Neural crest cell (in vitro differentiated cells): ENCODE measurements around the gene IFI6. TPM values are rescaled to one million over a fixed set of nuclear protein-coding genes. Genes with fewer than 3 reads are reported as not detected.
"Not testable (repeated sequence)": the region's sequence is repeated elsewhere in the genome, so short reads cannot be mapped to it uniquely, and the experiment has no call there.

Source experiments
- DNase-seq: peaks from one replicate; pipeline ENCODE4 v3.0.0; 2021; ENCODE audit warnings: low read depth, mixed read lengths, low spot score
- H3K27ac Mint-ChIP-seq: one replicate; pipeline ENCODE4 v1.8.0; 2021; ENCODE audit warnings: mild to moderate bottlenecking, mixed read lengths; ENCODE audit not compliant: unreplicated experiment
- H3K27me3 Mint-ChIP-seq: 2 replicates; pipeline ENCODE4 v1.8.0; 2021; ENCODE audit warnings: low read depth, mild to moderate bottlenecking, mixed read lengths
- H3K36me3 Mint-ChIP-seq: 2 replicates; pipeline ENCODE4 v1.8.0; 2021; ENCODE audit warnings: low read depth, mild to moderate bottlenecking, mixed read lengths
- H3K4me1 Mint-ChIP-seq: 2 replicates; pipeline ENCODE4 v1.8.0; 2021; ENCODE audit warnings: mixed read lengths
- H3K4me3 Mint-ChIP-seq: one replicate; pipeline ENCODE4 v1.8.0; 2021; ENCODE audit warnings: mild to moderate bottlenecking, mixed read lengths
- H3K9me3 Mint-ChIP-seq: 2 replicates; pipeline ENCODE4 v1.8.0; 2021; ENCODE audit warnings: mixed read lengths
- total RNA-seq: library from RNA; stranded (reverse); gene quantifications from 2 replicates; pipeline ENCODE4 v1.2.1, GENCODE V29; 2021
- TF ChIP-seq, protein P1 (sequence below): fragments of 200-600 bp; sonication (generic); conservative IDR thresholded peaks from 2 replicates; pipeline ENCODE4 v1.5.0; 2021; ENCODE audit warnings: antibody characterized with exemption, mild to moderate bottlenecking

The IFI6 gene
- total RNA-seq, 1 donor from 2014 or later = 15.2 TPM

DNA sequence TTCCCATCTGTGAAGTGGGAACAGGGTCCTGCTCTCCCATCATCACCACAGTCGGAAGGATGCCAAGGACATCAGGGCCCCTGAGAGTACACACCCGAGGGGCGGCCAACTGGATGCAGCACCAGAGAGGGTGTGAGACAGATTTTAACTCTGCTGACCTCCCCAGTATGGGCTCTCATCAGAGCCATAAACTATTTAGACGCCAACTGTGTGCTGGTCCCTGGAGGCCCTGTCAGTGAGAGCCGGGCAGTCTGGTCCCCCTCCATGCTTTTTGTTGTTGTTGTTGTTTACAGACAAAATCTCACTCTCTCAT is 38.7 kb downstream of the IFI6 start:
- no peaks in the 10 kb centered on the region for H3K36me3 Mint-ChIP-seq
- peaks cover 54% of the 10 kb centered on the region for H3K4me1 Mint-ChIP-seq
- TF ChIP-seq, protein P1, sequence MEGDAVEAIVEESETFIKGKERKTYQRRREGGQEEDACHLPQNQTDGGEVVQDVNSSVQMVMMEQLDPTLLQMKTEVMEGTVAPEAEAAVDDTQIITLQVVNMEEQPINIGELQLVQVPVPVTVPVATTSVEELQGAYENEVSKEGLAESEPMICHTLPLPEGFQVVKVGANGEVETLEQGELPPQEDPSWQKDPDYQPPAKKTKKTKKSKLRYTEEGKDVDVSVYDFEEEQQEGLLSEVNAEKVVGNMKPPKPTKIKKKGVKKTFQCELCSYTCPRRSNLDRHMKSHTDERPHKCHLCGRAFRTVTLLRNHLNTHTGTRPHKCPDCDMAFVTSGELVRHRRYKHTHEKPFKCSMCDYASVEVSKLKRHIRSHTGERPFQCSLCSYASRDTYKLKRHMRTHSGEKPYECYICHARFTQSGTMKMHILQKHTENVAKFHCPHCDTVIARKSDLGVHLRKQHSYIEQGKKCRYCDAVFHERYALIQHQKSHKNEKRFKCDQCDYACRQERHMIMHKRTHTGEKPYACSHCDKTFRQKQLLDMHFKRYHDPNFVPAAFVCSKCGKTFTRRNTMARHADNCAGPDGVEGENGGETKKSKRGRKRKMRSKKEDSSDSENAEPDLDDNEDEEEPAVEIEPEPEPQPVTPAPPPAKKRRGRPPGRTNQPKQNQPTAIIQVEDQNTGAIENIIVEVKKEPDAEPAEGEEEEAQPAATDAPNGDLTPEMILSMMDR = no peak
- no peak overlapping the region for H3K27ac Mint-ChIP-seq
- H3K9me3 Mint-ChIP-seq = no peaks in the 10 kb centered on the region
- H3K27me3 Mint-ChIP-seq = peaks cover 19% of the 10 kb centered on the region
- no peak overlapping the region for H3K4me3 Mint-ChIP-seq
- no peak for DNase-seq

DNA sequence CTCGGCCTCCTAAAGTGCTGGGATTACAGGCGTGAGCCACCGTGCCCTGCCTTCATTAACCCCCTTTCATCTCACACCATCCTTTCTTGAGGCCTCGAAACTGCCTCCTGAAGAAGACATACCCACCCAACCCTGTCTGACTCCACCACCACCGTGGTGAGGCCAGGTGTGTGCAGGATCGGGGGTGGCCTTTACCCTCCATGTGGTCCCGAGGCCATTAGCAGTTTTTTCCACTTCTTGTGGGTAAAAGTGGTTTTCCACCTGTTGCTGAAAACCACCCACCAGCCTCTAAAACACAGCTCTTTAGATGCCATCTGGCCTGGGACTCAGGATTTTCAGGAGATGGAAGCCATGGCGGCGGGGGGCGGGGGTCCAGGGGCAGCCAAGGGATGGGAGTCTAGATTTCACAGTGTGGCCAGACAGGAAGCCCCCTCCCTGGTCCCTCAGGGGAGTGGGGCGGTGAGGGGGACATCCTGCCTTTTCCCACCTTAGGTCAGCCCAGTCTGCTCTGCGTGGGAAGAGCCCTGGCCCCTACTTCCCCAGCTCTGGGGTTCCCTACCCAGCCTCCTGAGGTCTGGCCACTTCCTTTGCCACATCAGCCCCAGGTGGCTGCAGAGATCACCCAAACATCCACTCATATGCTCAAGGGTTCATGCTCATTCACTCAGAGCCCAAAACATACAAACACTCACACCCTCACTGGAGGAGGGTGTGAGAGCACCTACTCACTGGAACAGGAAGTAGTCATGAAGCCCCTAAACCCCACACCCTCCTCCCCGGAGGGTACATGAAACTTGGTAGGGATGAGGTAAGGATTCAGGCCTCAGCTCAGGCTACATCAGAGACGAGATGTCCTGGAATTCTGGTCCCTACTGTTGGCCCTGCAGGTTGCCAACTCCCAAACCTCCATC is 39.4 kb downstream of the IFI6 start:
- TF ChIP-seq, protein P1 = no peak
- no peaks in the 10 kb centered on the region for H3K9me3 Mint-ChIP-seq
- H3K27ac Mint-ChIP-seq = no peak overlapping the region
- H3K4me3 Mint-ChIP-seq = no peak overlapping the region
- peaks cover 19% of the 10 kb centered on the region for H3K27me3 Mint-ChIP-seq
- H3K36me3 Mint-ChIP-seq = no peaks in the 10 kb centered on the region
- DNase-seq = no peak
- peaks cover 49% of the 10 kb centered on the region for H3K4me1 Mint-ChIP-seq

DNA sequence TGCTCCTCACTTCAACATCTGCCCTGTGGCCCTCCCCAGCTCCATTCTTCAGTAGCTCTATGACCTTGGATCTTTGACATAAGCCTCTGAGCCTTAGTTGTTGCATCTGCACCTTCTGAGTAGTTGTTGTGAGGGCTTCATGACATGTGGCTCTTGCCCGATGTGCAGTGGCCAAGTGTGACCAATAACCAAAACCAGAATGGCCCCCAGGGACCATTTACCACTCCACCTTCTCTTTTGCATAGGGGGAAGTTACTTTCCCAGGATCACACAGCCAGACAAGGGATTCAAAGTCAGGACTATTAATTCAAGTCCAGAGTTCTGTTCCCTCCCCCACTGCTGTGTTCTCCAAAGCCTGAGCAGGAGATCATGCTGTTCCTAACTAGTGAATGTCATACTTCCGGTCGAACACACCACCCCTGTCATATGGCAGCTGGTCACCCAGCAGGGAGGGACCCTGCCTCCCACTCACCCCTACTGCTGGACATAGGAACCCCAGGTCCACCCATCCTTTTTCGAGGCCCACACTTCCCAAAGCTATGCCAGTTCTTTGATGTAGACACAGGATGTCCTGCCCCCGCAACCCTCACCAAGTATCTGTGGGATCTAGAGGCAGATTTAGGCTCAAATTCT is 41.0 kb downstream of the IFI6 start:
- Mint-ChIP-seq H3K9me3 (no peaks in the 10 kb centered on the region), H3K27me3 (peaks cover 19% of the 10 kb centered on the region), H3K36me3 (no peaks in the 10 kb centered on the region), H3K4me3 (no peak overlapping the region), H3K27ac (no peak overlapping the region), H3K4me1 (peaks cover 39% of the 10 kb centered on the region)
- TF ChIP-seq, protein P1 = no peak
- no peak for DNase-seq

DNA sequence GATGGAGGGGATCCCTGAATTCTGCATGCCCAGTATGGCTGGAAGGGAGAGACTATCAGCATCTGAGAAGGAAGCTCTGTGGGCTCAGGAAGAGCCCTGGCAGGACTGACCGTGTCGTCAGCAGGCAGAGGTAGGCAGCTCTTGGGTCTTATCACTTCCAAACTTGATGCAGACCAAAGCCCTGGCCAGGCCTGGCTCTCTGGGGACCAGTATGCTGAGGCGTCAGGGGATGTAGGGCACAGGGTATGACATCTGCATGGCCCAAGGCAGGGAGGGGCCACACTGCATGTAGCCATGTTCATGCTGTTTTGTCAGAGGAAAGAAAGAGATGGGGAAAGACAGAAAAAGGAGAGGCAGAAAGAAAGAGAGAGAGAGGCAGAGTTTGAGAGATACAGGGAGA is 43.3 kb downstream of the IFI6 start:
- DNase-seq = no peak
- Mint-ChIP-seq H3K36me3 (no peaks in the 10 kb centered on the region), H3K4me3 (no peak overlapping the region), H3K27ac (peak overlapping the region; percentile 53), H3K4me1 (peaks cover 38% of the 10 kb centered on the region), H3K9me3 (no peaks in the 10 kb centered on the region), H3K27me3 (peaks cover 8% of the 10 kb centered on the region)
- TF ChIP-seq, protein P1 = no peak

DNA sequence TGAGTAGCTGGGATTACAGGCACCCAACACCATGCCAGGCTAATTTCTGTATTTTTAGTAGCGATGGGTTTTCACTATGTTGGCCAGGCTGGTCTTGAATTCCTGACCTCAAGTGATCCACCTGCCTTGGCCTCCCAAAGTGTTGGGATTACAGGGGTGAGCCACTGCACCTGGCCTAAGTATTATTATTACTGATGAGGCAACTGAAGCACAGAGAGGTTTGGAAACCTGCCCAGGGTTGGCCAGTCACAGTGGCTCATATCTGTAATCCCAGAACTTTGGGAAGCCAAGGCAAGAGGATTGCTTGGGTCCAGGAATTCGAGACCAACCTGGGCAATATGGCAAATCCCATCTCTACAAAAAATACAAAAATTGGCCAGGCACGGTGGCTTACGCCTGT is 44.3 kb downstream of the IFI6 start:
- H3K4me1 Mint-ChIP-seq = peaks cover 34% of the 10 kb centered on the region
- H3K9me3 Mint-ChIP-seq, H3K36me3 Mint-ChIP-seq, H3K27ac Mint-ChIP-seq, H3K27me3 Mint-ChIP-seq, H3K4me3 Mint-ChIP-seq, DNase-seq: not testable (repeated sequence)

DNA sequence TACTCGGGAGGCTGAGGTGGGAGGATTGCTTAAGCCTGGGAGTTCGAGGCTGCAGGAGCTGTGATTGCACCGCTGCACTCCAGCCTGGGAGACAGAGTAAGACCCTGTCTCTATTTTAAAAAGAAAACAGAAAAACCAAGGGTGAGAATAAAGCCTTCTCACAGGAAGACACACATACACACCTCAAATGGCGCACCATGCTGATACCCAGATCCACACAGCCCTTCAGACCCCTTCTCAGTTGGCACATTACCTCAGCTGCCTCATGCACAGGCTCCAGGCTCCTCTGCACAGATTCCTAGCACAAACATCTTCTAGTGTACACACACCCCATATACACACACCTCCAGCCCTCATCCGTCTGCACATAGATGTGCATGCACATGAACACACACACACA is 44.9 kb downstream of the IFI6 start:
- TF ChIP-seq, protein P1 = no peak
- Mint-ChIP-seq H3K36me3 (no peaks in the 10 kb centered on the region), H3K27me3 (no peaks in the 10 kb centered on the region), H3K27ac (no peak overlapping the region), H3K4me3 (no peak overlapping the region), H3K4me1 (peaks cover 30% of the 10 kb centered on the region), H3K9me3 (no peaks in the 10 kb centered on the region)
- DNase-seq = no peak
